Measurements from ENCODE around the gene KLHL40.

GRCh38 chr3:42714171-42714852, 29.0 kb downstream of the KLHL40 start:
- TF ChIP-seq CTCF (IDR thresholded peaks at IDR 0.05; ENCODE audit: borderline replicate concordance, extremely low read depth, low read length, poor library complexity, severe bottlenecking): no peak
- no peak for TF ChIP-seq EZH2 (IDR thresholded peaks at IDR 0.05; ENCODE audit: borderline replicate concordance, low read depth, low read length, severe bottlenecking)

Data from DND-41 (cell line).